HepG2 (cell line): ENCODE measurements around the gene PTPRN. TPM values are rescaled to one million over a fixed set of nuclear protein-coding genes. Genes with fewer than 3 reads are reported as not detected.

Source experiments
- DZIP1 ChIP-seq: sonication (generic); formaldehyde crosslinking; IDR thresholded peaks from 2 replicates; pipeline ENCODE4 v1.5.0; 2020; ENCODE audit warnings: mild to moderate bottlenecking, missing genetic modification reagents
- FOSL2 ChIP-seq: sonication (generic); formaldehyde crosslinking; IDR thresholded peaks from 2 replicates; pipeline ENCODE4 v1.4.0; 2020; ENCODE audit warnings: missing genetic modification reagents
- FOXO1 ChIP-seq: sonication (generic); formaldehyde crosslinking; IDR thresholded peaks from 2 replicates; pipeline ENCODE4 v1.4.0; 2020; ENCODE audit warnings: missing genetic modification reagents
- GLI4 ChIP-seq: sonication (generic); formaldehyde crosslinking; IDR thresholded peaks from 2 replicates; pipeline ENCODE4 v1.5.1; 2020; ENCODE audit warnings: missing genetic modification reagents, mild to moderate bottlenecking, moderate library complexity, borderline replicate concordance
- HDAC1 ChIP-seq: sonication (generic); formaldehyde crosslinking; IDR thresholded peaks from 2 replicates; pipeline ENCODE4 v1.5.1; 2020; ENCODE audit warnings: mild to moderate bottlenecking, missing genetic modification reagents
- KDM3A ChIP-seq: IDR thresholded peaks from 2 replicates; pipeline ENCODE4 v1.6.1; 2018; ENCODE audit warnings: low read depth, missing compliant biosample characterization
- MATR3 ChIP-seq: sonication (generic); formaldehyde crosslinking; IDR thresholded peaks from 2 replicates; pipeline ENCODE4 v1.4.0; 2020; ENCODE audit warnings: missing genetic modification reagents
- MNT ChIP-seq: fragments of 450-650 bp; IDR thresholded peaks from 2 replicates; pipeline ENCODE4 v1.6.1; 2016
- REL ChIP-seq: sonication (generic); formaldehyde crosslinking; conservative IDR thresholded peaks from 2 replicates; pipeline ENCODE4 v1.8.0; 2022; ENCODE audit warnings: mild to moderate bottlenecking, missing genetic modification reagents, moderate library complexity
- RXRA ChIP-seq: sonication (generic); formaldehyde crosslinking; IDR thresholded peaks from 2 replicates; pipeline ENCODE4 v1.5.1; 2020; ENCODE audit warnings: missing genetic modification reagents
- THRA ChIP-seq: sonication (generic); formaldehyde crosslinking; IDR thresholded peaks from 2 replicates; pipeline ENCODE4 v1.4.0; 2020; ENCODE audit warnings: missing genetic modification reagents, borderline replicate concordance
- ZBTB25 ChIP-seq: IDR thresholded peaks from 2 replicates; pipeline ENCODE4 v1.6.1; 2018; ENCODE audit warnings: missing genetic modification reagents
- ZBTB4 ChIP-seq: sonication (generic); formaldehyde crosslinking; IDR thresholded peaks from 2 replicates; pipeline ENCODE4 v1.4.0; 2020; ENCODE audit warnings: missing genetic modification reagents, mild to moderate bottlenecking, borderline replicate concordance
- ZFP36 ChIP-seq: fragments of 150-350 bp; IDR thresholded peaks from 2 replicates; pipeline ENCODE4 v1.6.1; 2018; ENCODE audit warnings: borderline replicate concordance, low read length, low read depth; ENCODE audit not compliant: partially characterized antibody
- ZFP82 ChIP-seq: sonication (generic); formaldehyde crosslinking; IDR thresholded peaks from 2 replicates; pipeline ENCODE4 v1.5.1; 2020; ENCODE audit warnings: mild to moderate bottlenecking, missing genetic modification reagents, borderline replicate concordance
- ZNF263 ChIP-seq: sonication (generic); formaldehyde crosslinking; IDR thresholded peaks from 2 replicates; pipeline ENCODE4 v1.4.0; 2020; ENCODE audit warnings: missing genetic modification reagents
- ZNF670 ChIP-seq: sonication (generic); formaldehyde crosslinking; IDR thresholded peaks from 2 replicates; pipeline ENCODE4 v1.8.0; 2022; ENCODE audit warnings: mild to moderate bottlenecking, missing genetic modification reagents, borderline replicate concordance
- polyA plus RNA-seq, 8 experiments: library from polyadenylated mRNA; depleted of rRNA in 3 of 8; stranded (reverse) in 7 of 8; unstranded in 1 of 8; fragments of >200 nt; fragmentation: Illumina TruSeq in 4 of 8; extraction: Trizol in 4 of 8; gene quantifications; 2 replicates each; pipeline versions ENCODE4 v1.2.1 to v1.2.3, GENCODE V29; 2011 to 2016; ENCODE audit warnings: low read depth in 4 of 8, missing spikeins in 1 of 8, mixed read lengths in 1 of 8; ENCODE audit not compliant: insufficient read depth in 1 of 8
- total RNA-seq, 5 experiments: library from RNA; depleted of rRNA; stranded (reverse); fragments of >200 nt; fragmentation: Illumina TruSeq; extraction: Trizol; gene quantifications; 2 replicates each; pipeline ENCODE4 v1.2.3, GENCODE V29; 2016; ENCODE audit warnings: low read depth in 1 of 5

Gene PTPRN
- total and polyA plus RNA-seq, 2 of the 13 experiments (the other 11 are each of a cell fraction or from before 2014, with no cell fraction given): 0.26 TPM; not detected in 1

- TF ChIP-seq ZBTB4: peak; percentile 77; the same call in 1 of the 2 replicates
- TF ChIP-seq KDM3A (CRISPR knock-in tag): 0 out of 2 replicates have a peak, but pooled peaks have one; percentile 17
- TF ChIP-seq MNT: no peak
- TF ChIP-seq REL (CRISPR knock-in tag): no peak
- TF ChIP-seq DZIP1 (CRISPR knock-in tag): peak; percentile 67; the same call in 1 of the 2 replicates
- TF ChIP-seq FOSL2 (CRISPR knock-in tag): peak; percentile 24
- TF ChIP-seq RXRA: peak; percentile 26; the same call in 1 of the 2 replicates
- no peak for TF ChIP-seq ZFP36
- TF ChIP-seq GLI4 (CRISPR knock-in tag): peak; percentile 81; the same call in 1 of the 2 replicates
- TF ChIP-seq ZFP82 (CRISPR knock-in tag): no peak
- no peak for TF ChIP-seq THRA (CRISPR knock-in tag)
- no peak for TF ChIP-seq MATR3 (CRISPR knock-in tag)
- no peak for TF ChIP-seq ZNF670
- TF ChIP-seq ZNF263 (CRISPR knock-in tag): no peak
- no peak for TF ChIP-seq ZBTB25 (CRISPR knock-in tag)
- TF ChIP-seq FOXO1: 0 out of 2 replicates have a peak, but pooled peaks have one; percentile 7
- TF ChIP-seq HDAC1: no peak
Observed at GRCh38 chr2:219253753-219254589, 55.2 kb downstream of the PTPRN start, which contains the start of gene TUBA4A (continued).
